Colonic mucosa (tissue), 4 donors: ENCODE data around the gene IFNA4. TPM values are rescaled to one million over a fixed set of nuclear protein-coding genes. Genes with fewer than 3 reads are reported as not detected.

Source experiments
- DNase-seq: peaks from one replicate; pipeline ENCODE4 v3.0.0-alpha.2; 2020
- H3K27ac ChIP-seq: fragments of 200-600 bp; one replicate; pipeline ENCODE4 v1.8.0; 2021
- H3K27me3 ChIP-seq: fragments of 200-600 bp; one replicate; pipeline ENCODE4 v1.8.0; 2021
- H3K36me3 ChIP-seq: fragments of 200-600 bp; one replicate; pipeline ENCODE4 v1.8.0; 2021
- H3K4me1 ChIP-seq: fragments of 200-600 bp; one replicate; pipeline ENCODE4 v1.8.0; 2021; ENCODE audit warnings: mild to moderate bottlenecking
- H3K4me3 ChIP-seq: fragments of 200-600 bp; one replicate; pipeline ENCODE4 v1.8.0; 2021
- H3K9ac ChIP-seq, 2 donors: one replicate each; pipeline ENCODE4 v1.7.0; 2013; ENCODE audit warnings: control low read depth in 2 of 2, low read depth in 2 of 2, low read length in 2 of 2
- H3K9me3 ChIP-seq: fragments of 200-600 bp; one replicate; pipeline ENCODE4 v1.8.0; 2021
- intact Hi-C: fragments of 100-400 bp; cut with DNase I; formaldehyde crosslinking; loops from one replicate; pipeline ENCODE4 v1.14.1; 2022
- total RNA-seq, 2 donors: library from RNA; stranded (reverse); fragmentation: NEBNext Ultra II Directional in 1 of 2; extraction: Animal tissue kit (Norgen Biotek cat#: 25700) in 1 of 2; gene quantifications; one replicate each; pipeline ENCODE4 v1.2.1, GENCODE V29; 2021
- TF ChIP-seq, protein P1 (sequence below): fragments of 200-600 bp; IDR thresholded peaks from one replicate; pipeline ENCODE4 v1.8.0; 2022; ENCODE audit warnings: antibody characterized with exemption, mild to moderate bottlenecking
- donor health status: healthy.
- donor health status: DM: no; HTN: no; CAD: no.
- donor health status: DM: no; HTN: no; CAD: no.

The IFNA4 gene
- total RNA-seq, 2 donors from 2014 or later = not detected

DNA sequence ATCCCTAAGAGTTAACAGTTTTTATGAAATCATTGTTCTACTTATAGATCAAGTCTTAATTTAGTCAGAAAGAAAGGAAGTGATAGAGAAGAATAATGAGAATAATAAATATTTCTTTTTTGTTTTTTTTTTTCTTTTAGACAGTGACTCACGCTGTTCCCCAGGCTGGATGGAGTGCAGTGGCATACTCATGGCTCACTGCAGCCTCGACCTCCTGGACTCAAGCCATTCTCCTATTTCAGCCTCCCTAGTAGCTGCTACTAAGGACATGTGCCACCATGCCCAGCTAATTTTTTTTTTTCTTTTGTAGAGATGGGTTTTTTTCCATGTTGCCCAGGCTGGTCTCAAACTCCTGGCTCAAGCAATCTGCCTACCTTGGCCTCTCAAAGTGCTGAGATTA, 31.9 kb downstream of the IFNA4 start:
- no peak for DNase-seq
- TF ChIP-seq, protein P1, sequence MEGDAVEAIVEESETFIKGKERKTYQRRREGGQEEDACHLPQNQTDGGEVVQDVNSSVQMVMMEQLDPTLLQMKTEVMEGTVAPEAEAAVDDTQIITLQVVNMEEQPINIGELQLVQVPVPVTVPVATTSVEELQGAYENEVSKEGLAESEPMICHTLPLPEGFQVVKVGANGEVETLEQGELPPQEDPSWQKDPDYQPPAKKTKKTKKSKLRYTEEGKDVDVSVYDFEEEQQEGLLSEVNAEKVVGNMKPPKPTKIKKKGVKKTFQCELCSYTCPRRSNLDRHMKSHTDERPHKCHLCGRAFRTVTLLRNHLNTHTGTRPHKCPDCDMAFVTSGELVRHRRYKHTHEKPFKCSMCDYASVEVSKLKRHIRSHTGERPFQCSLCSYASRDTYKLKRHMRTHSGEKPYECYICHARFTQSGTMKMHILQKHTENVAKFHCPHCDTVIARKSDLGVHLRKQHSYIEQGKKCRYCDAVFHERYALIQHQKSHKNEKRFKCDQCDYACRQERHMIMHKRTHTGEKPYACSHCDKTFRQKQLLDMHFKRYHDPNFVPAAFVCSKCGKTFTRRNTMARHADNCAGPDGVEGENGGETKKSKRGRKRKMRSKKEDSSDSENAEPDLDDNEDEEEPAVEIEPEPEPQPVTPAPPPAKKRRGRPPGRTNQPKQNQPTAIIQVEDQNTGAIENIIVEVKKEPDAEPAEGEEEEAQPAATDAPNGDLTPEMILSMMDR = no peak
- Histone ChIP-seq H3K9ac (no peak overlapping the region), H3K4me1 (no peaks in the 10 kb centered on the region), H3K27me3 (no peaks in the 10 kb centered on the region), H3K4me3 (no peak overlapping the region), H3K36me3 (no peaks in the 10 kb centered on the region), H3K9me3 (no peaks in the 10 kb centered on the region), H3K27ac (no peak overlapping the region)
- intact Hi-C loops = no loop called here

DNA sequence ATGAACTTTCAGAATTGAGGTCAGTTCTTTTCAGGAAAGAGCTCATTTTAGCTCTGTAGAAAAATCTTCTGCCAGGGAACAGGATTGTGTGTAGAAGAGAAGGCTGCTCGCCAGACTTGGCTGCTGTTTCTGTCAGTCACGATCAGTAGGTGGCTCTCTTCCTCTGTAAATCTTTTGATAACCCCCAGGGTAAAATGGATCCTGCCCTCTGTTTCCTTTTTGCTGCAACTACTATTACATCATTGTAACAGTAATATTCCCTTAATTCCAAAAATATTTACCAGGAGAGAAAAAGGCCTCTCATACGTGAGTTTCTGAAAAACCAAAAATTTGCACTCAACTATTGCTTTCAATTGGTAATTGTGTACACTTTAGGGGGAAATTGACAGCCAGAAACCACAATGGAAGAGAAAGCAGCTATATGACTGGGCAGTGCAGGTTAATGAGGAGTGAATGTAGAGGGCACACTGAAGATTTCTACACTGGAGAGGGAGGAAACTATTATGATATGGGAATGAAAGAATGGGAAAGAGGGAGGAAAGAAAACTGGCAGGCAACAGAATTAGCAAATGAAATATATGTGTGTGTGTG, 33.3 kb downstream of the IFNA4 start:
- no peaks in the 10 kb centered on the region for H3K27me3 ChIP-seq
- TF ChIP-seq, protein P1 = no peak
- DNase-seq = no peak
- no peak overlapping the region for H3K27ac ChIP-seq
- no peaks in the 10 kb centered on the region for H3K4me1 ChIP-seq
- H3K36me3 ChIP-seq = no peaks in the 10 kb centered on the region
- no peak overlapping the region for H3K9ac ChIP-seq
- intact Hi-C loops = no loop called here
- no peaks in the 10 kb centered on the region for H3K9me3 ChIP-seq
- H3K4me3 ChIP-seq = no peak overlapping the region

DNA sequence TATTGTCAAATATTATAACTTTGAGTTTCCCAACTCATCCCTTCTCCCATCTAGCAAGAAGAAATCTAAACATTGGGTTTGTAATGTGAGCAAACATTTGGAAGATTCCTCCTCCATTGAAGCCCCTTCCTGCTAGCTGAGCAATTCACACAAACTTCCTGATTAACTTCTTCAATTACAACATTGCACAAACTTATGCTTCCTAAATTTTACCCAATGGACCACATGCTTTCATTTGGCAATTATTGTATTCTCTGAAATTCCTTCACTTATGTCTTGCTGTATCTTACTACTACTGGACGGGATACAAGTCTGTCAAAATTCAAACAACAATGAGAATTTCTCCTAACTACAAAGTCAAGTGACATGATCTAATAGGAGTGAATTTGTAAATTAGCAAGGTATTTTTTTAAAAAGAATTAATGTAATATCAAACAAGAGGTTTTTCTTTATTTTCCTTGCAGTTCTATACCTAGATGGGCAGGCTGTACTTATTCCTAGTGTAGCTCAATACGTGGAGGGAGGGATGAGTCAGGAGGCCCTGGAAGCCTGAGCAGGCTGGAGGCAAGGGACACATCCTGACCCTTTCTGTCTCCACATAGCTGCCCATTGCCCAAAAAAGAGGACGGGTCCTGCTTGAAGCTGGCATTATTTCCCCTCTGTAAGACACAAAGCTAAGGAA, 33.9 kb downstream of the IFNA4 start:
- H3K36me3 ChIP-seq = no peaks in the 10 kb centered on the region
- H3K9me3 ChIP-seq = no peaks in the 10 kb centered on the region
- TF ChIP-seq, protein P1 = no peak
- H3K9ac ChIP-seq = no peak overlapping the region
- no peak overlapping the region for H3K27ac ChIP-seq
- no peaks in the 10 kb centered on the region for H3K27me3 ChIP-seq
- no peak overlapping the region for H3K4me3 ChIP-seq
- DNase-seq = no peak
- no peaks in the 10 kb centered on the region for H3K4me1 ChIP-seq
- intact Hi-C loops = no loop called here

DNA sequence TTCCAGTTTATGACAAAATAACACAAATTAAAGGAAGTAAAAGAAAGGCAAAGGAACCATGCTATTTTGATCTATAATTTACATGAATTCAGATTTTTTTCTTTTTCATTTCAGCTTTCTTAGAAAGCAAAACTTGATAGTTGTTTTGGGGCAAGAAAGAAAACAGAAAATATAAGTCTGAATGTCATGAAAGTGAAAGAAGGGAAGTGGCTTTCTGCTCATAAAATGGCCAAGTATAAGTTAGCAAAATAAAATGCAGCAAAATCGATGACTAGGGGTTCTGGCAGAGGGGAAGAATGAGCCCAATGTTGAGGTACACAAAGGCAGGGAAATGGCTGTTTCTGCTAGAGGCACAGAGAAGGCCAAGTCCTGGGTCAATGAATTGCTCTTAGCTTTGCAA, 42.8 kb downstream of the IFNA4 start:
- H3K9ac ChIP-seq = no peak overlapping the region
- no peaks in the 10 kb centered on the region for H3K9me3 ChIP-seq
- intact Hi-C loops = no loop called here
- no peaks in the 10 kb centered on the region for H3K4me1 ChIP-seq
- no peaks in the 10 kb centered on the region for H3K27me3 ChIP-seq
- H3K4me3 ChIP-seq = no peak overlapping the region
- no peak for DNase-seq
- no peak overlapping the region for H3K27ac ChIP-seq
- H3K36me3 ChIP-seq = no peaks in the 10 kb centered on the region
- TF ChIP-seq, protein P1 = no peak

DNA sequence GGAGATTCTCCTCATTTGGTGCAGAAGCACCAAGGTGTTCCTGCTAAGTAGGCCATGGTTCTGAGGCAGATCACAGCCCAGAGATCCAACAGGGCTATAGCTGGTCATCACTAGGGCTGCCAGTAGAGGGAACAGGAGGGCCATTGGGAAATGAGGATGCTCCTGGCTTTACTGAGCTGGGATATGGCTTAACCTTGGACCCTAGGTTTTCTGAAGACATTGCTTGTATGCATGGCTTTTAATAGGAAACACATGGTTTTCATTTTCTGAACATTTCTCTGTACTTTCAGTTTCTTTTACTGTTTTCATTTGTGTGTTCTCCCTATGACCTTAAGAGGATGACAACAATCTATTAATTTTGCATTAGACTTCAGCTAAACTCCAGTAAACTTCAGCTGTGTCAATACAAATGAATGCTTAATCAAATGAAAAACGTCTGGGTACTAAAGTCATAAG, 45.9 kb downstream of the IFNA4 start, which contains the start of gene IFNW1:
Gene IFNW1, minus strand, starts transcription at position 406 of the 456 bp plus-strand sequence. Its CDS starts 262 bp downstream, at position 144.
- Histone ChIP-seq H3K4me3 (no peak within 1 kb of the TSS), H3K36me3 (no peaks in the 10 kb centered on the region), H3K27me3 (no peaks in the 10 kb centered on the region), H3K4me1 (no peaks in the 10 kb centered on the region), H3K27ac (no peak within 1 kb of the TSS), H3K9me3 (no peaks in the 10 kb centered on the region), H3K9ac (no peak within 1 kb of the TSS)
- TF ChIP-seq, protein P1 = no peak
- DNase-seq = no peak
- intact Hi-C loops = no loop called here
